T-helper 1 cell treated with Interleukin-12 subunit alpha and Interleukin-12 subunit beta and Interleukin-4 antibody, amounts not matched to agents 30 μg/mL and 1 μg/mL, for 36 hours (primary cell): ENCODE data around the gene DOP1B.
"Not testable (repeated sequence)": the region's sequence is repeated elsewhere in the genome, so short reads cannot be mapped to it uniquely, and the experiment has no call there.

Experiments used
- H3K27ac Mint-ChIP-seq: one replicate; pipeline ENCODE4 v1.8.0; 2021; ENCODE audit warnings: mild to moderate bottlenecking, mixed read lengths
- H3K27me3 Mint-ChIP-seq: one replicate; pipeline ENCODE4 v1.8.0; 2021; ENCODE audit warnings: low read depth, mixed read lengths
- H3K36me3 Mint-ChIP-seq: one replicate; pipeline ENCODE4 v1.8.0; 2021; ENCODE audit warnings: low read depth, mixed read lengths
- H3K4me1 Mint-ChIP-seq: one replicate; pipeline ENCODE4 v1.8.0; 2021; ENCODE audit warnings: low read depth, mixed read lengths
- H3K4me3 Mint-ChIP-seq: one replicate; pipeline ENCODE4 v1.8.0; 2021; ENCODE audit warnings: mild to moderate bottlenecking, moderate library complexity, mixed read lengths
- H3K9me3 Mint-ChIP-seq: one replicate; pipeline ENCODE4 v1.8.0; 2021; ENCODE audit warnings: mixed read lengths

The DOP1B gene

DNA sequence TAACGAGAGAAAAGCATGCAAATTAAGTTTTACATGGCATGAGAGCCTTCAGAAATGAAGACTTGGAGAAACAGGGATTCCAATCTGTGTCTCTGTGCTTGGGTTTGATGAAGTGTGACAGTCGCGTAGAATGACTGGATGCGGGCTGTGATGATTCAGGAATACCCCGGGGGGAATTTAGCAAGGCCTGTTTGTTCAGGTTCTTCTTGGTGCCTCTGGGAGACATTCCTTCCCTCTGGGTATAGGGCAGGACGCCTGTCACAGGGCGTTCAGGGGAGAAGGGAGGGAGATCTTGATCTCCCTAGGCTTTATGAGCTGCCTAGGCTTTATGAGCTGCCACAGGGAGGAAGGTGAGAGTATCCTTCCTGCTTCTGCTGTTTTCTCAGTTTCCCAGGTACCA, 36.6 kb downstream of the DOP1B start:
- peaks cover 6% of the 10 kb centered on the region for H3K4me1 Mint-ChIP-seq
- H3K27me3 Mint-ChIP-seq = no peaks in the 10 kb centered on the region
- H3K27ac Mint-ChIP-seq = no peak overlapping the region
- no peaks in the 10 kb centered on the region for H3K9me3 Mint-ChIP-seq
- no peak overlapping the region for H3K4me3 Mint-ChIP-seq
- no peaks in the 10 kb centered on the region for H3K36me3 Mint-ChIP-seq

DNA sequence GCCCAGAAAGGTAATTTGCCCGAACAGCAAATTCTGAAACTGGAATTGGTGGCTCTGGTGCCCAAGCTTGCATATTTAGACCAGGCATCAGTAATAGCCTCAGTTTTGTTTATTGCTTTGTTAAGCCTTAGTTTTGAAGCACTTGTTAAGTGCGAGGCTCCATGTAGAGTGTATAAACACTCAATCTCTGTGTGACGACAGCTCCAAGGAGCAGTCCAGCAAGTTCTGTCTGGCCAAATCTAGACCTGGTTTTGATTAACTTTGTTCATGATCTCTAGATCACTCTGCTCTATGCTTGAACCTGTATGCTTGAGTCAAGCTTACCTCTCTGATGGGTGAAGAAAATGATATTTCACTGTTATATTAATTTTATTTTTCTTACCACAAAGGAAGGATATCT, 37.4 kb downstream of the DOP1B start:
- Mint-ChIP-seq H3K36me3 (no peaks in the 10 kb centered on the region), H3K27me3 (no peaks in the 10 kb centered on the region), H3K4me1 (no peaks in the 10 kb centered on the region), H3K9me3 (no peaks in the 10 kb centered on the region), H3K27ac (no peak overlapping the region), H3K4me3 (no peak overlapping the region)

GRCh38 chr21:36195613-36196012, 39.0 kb downstream of the DOP1B start:
- Mint-ChIP-seq H3K27ac (no peak overlapping the region), H3K9me3 (no peaks in the 10 kb centered on the region), H3K27me3 (no peaks in the 10 kb centered on the region), H3K4me3 (no peak overlapping the region), H3K36me3 (no peaks in the 10 kb centered on the region), H3K4me1 (no peaks in the 10 kb centered on the region)

DNA sequence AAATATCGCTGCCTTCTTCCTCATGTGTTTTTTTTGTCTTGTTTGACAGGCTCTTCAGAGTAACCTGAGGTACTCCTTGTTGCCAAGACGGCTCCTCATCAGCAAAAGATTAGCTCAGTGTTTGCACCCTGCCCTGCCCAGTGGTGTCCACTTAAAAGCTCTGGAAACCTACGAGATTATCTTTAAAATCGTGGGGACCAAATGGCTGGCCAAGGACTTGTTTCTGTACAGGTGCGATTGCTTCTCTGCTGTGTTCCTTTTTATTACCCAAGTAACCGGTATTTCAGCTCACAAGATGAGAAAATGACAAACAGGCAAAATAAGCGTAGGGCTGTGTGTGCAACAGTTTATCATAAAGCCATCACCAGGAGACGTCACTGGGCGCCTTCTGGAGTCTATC, 42.4 kb downstream of the DOP1B start:
- H3K27ac Mint-ChIP-seq = no peak overlapping the region
- no peak overlapping the region for H3K4me3 Mint-ChIP-seq
- H3K9me3 Mint-ChIP-seq = no peaks in the 10 kb centered on the region
- H3K4me1 Mint-ChIP-seq = peaks cover 13% of the 10 kb centered on the region
- H3K36me3 Mint-ChIP-seq = peaks cover 3% of the 10 kb centered on the region
- H3K27me3 Mint-ChIP-seq = no peaks in the 10 kb centered on the region

DNA sequence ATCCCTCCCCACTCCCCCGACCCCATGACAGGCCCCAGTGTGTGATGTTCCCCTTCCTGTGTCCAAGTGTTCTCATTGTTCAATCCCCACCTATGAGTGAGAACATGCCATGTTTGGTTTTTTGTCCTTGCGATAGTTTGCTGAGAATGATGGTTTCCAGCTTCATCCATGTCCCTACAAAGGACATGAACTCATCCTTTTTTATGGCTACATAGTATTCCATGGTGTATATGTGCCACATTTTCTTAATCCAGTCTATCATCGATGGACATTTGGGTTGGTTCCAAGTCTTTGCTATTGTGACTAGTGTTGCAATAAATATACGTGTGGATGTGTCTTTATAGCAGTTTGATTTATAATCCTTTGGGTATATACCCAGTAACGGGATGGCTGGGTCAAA, 43.0 kb downstream of the DOP1B start:
- not testable (repeated sequence) for H3K4me3 Mint-ChIP-seq, H3K9me3 Mint-ChIP-seq, H3K36me3 Mint-ChIP-seq, H3K27me3 Mint-ChIP-seq, H3K27ac Mint-ChIP-seq
- peaks cover 14% of the 10 kb centered on the region for H3K4me1 Mint-ChIP-seq

GRCh38 chr21:36200081-36200561, 43.5 kb downstream of the DOP1B start:
- Mint-ChIP-seq H3K27me3 (no peaks in the 10 kb centered on the region), H3K27ac (no peak overlapping the region), H3K9me3 (no peaks in the 10 kb centered on the region), H3K36me3 (peaks cover 3% of the 10 kb centered on the region), H3K4me3 (no peak overlapping the region), H3K4me1 (peaks cover 14% of the 10 kb centered on the region)

DNA sequence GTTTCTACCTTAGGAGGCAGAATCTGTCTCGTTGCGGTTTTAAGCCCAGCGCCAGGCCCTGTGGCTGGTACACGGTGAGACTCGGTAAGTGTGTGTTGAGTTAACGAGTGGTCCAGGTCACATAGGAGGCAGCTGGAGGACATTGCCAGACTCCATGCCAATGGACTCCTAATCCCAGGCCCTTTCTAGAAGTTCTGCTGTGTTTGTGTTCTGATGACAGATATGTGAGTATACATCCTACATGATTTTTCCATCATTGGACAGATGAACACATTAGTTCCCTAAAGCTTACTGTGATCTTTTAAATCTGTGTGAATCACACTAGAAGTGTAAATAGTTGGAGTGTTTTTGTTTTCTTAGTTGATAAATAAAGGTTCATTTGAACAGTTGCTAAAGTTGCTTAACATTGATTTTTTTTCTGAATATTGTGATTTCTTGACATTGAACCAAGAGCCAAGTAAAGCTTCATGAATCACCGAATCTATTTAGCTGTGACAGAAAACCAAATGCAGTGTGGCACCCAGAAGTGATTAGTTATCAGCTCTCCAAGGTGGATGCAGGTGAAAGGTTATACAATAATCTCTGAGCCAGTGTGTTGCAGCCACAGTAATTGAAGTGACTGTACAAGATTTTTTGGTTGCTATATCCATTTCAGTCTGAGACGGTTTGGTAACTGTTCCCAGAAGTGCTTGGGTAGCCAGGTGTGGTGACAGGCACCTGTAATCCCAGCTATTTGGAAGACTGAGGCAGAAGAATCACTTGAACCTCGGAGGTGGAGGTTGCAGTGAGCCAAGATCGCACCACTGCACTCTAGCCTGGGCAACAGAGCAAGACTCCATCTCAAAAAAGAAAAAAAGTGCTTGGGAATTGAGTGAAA, 46.3 kb downstream of the DOP1B start:
- H3K9me3 Mint-ChIP-seq = no peaks in the 10 kb centered on the region
- H3K4me1 Mint-ChIP-seq = peaks cover 22% of the 10 kb centered on the region
- no peak overlapping the region for H3K27ac Mint-ChIP-seq
- no peak overlapping the region for H3K4me3 Mint-ChIP-seq
- H3K27me3 Mint-ChIP-seq = no peaks in the 10 kb centered on the region
- H3K36me3 Mint-ChIP-seq = peaks cover 3% of the 10 kb centered on the region

GRCh38 chr21:36203603-36203889, 46.9 kb downstream of the DOP1B start:
- no peak overlapping the region for H3K4me3 Mint-ChIP-seq
- H3K27ac Mint-ChIP-seq = no peak overlapping the region
- no peaks in the 10 kb centered on the region for H3K9me3 Mint-ChIP-seq
- H3K36me3 Mint-ChIP-seq = peaks cover 3% of the 10 kb centered on the region
- H3K4me1 Mint-ChIP-seq = peaks cover 22% of the 10 kb centered on the region
- no peaks in the 10 kb centered on the region for H3K27me3 Mint-ChIP-seq

DNA sequence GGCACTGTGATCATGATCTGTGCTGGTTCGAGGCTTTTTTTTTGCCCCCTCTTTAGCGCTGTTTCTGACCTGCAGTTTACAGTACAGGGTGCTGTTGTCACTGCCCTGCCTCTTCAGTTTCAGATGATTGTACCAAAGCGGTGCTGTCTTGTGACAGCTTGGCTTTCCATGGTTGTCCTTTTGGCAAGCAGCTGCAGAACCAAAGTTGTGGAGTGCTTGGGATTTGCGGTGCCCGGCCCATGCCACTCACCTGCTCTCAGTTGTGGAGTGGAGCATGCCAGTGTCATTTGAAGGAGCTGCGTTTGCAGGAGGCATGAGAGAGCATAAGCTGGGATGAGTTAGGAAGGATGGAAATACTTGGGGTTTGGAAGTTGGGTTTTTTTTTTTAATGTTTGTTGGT, 48.4 kb downstream of the DOP1B start:
- peaks cover 25% of the 10 kb centered on the region for H3K4me1 Mint-ChIP-seq
- no peak overlapping the region for H3K27ac Mint-ChIP-seq
- no peaks in the 10 kb centered on the region for H3K27me3 Mint-ChIP-seq
- peaks cover 9% of the 10 kb centered on the region for H3K36me3 Mint-ChIP-seq
- no peaks in the 10 kb centered on the region for H3K9me3 Mint-ChIP-seq
- no peak overlapping the region for H3K4me3 Mint-ChIP-seq

DNA sequence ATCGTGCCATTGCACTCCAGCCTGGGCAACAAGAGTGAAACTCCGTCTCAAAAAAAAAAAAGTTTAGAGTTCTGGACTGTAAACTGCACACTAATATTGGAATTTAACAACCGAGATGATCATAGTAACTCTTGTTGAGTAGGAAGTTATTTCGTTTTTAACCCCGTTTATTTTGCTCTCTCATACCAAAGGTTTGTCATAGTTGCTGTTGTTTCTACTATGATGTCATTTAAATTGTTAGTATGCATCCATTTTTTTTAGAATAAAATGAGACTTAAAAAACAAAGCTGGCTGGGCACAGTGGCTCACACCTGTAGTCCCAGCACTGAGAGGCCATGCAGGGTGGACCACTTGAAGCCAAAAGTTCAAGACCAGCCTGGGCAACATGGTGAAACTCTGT, 49.3 kb downstream of the DOP1B start:
- no peak overlapping the region for H3K27ac Mint-ChIP-seq
- H3K4me3 Mint-ChIP-seq = no peak overlapping the region
- peaks cover 25% of the 10 kb centered on the region for H3K4me1 Mint-ChIP-seq
- H3K9me3 Mint-ChIP-seq = no peaks in the 10 kb centered on the region
- H3K36me3 Mint-ChIP-seq = peaks cover 10% of the 10 kb centered on the region
- H3K27me3 Mint-ChIP-seq = no peaks in the 10 kb centered on the region
